CD4-positive, alpha-beta T cell (primary cell): ENCODE measurements around the gene TSC2. TPM values are rescaled to one million over a fixed set of nuclear protein-coding genes. Genes with fewer than 3 reads are reported as not detected.

ENCODE experiments used
- ATAC-seq: fragments of 200-7000 bp; cut with Tn5 transposase; one replicate; pipeline ENCODE4 v1.10.0; 2022; ENCODE audit warnings: mild to moderate bottlenecking; ENCODE audit not compliant: poor library complexity
- CTCF ChIA-PET: fragments of 350-600 bp; sonication (Branson Sonifier 250); formaldehyde crosslinking; loops from one replicate; lab custom pipeline; 2021; ENCODE audit warnings: antibody characterized with exemption, inconsistent platforms; lab: Charles Lee
- POLR2A ChIA-PET: fragments of 350-600 bp; sonication (Branson Sonifier 250); formaldehyde crosslinking; loops from one replicate; lab custom pipeline; 2021; ENCODE audit warnings: antibody characterized with exemption, inconsistent platforms; lab: Charles Lee
- DNase-seq, 14 experiments: peaks; one replicate each; pipeline ENCODE4 v3.0.0-alpha.2; 2013 to 2020; ENCODE audit warnings: mixed read lengths in 2 of 14
- H3K27ac ChIP-seq, 2 donors: one replicate each; pipeline versions ENCODE4 v1.5.1 to v1.7.0; 2013; ENCODE audit warnings: low read length in 2 of 2, low read depth in 1 of 2, mild to moderate bottlenecking in 1 of 2
- H3K27me3 ChIP-seq, 2 experiments: 1 replicate in 1 of 2; 2 replicates in 1 of 2; pipeline versions ENCODE4 v1.6.1 to v1.7.0; 2013; ENCODE audit warnings: low read length in 2 of 2, control low read depth in 1 of 2, mild to moderate bottlenecking in 1 of 2, moderate library complexity in 1 of 2; ENCODE audit not compliant: insufficient read depth in 2 of 2, control insufficient read depth in 1 of 2
- H3K36me3 ChIP-seq: one replicate; pipeline ENCODE4 v1.6.1; 2013; ENCODE audit warnings: low read length, control low read depth; ENCODE audit not compliant: insufficient read depth
- H3K4me1 ChIP-seq: one replicate; pipeline ENCODE4 v1.6.1; 2013; ENCODE audit warnings: low read length, control low read depth; ENCODE audit not compliant: insufficient read depth
- H3K4me3 ChIP-seq: one replicate; pipeline ENCODE4 v1.5.1; 2013; ENCODE audit warnings: mild to moderate bottlenecking, low read length, moderate library complexity
- H3K9me3 ChIP-seq, 2 experiments: 1 replicate in 1 of 2; 2 replicates in 1 of 2; pipeline versions ENCODE4 v1.6.1 to v1.7.0; 2013; ENCODE audit warnings: low read length in 2 of 2, mild to moderate bottlenecking in 2 of 2, control low read depth in 1 of 2, moderate library complexity in 1 of 2; ENCODE audit not compliant: control insufficient read depth in 1 of 2, insufficient read depth in 1 of 2
- H3K27ac Mint-ChIP-seq: one replicate; pipeline ENCODE4 v1.8.0; 2020; ENCODE audit warnings: mixed read lengths
- H3K27me3 Mint-ChIP-seq: one replicate; pipeline ENCODE4 v1.8.0; 2021; ENCODE audit warnings: mixed read lengths
- H3K36me3 Mint-ChIP-seq: one replicate; pipeline ENCODE4 v1.8.0; 2021; ENCODE audit warnings: low read depth, mixed read lengths
- H3K4me1 Mint-ChIP-seq: one replicate; pipeline ENCODE4 v1.8.0; 2021; ENCODE audit warnings: low read depth, mixed read lengths
- H3K4me3 Mint-ChIP-seq: one replicate; pipeline ENCODE4 v1.8.0; 2020; ENCODE audit warnings: mild to moderate bottlenecking, mixed read lengths
- H3K9me3 Mint-ChIP-seq: one replicate; pipeline ENCODE4 v1.8.0; 2020; ENCODE audit warnings: mixed read lengths
- intact Hi-C, 2 experiments: fragments of 100-400 bp; cut with DNase I in 1 of 2; cut with micrococcal nuclease in 1 of 2; formaldehyde crosslinking; loops; one replicate each; pipeline versions ENCODE4 v1.15.1 to v1.9.0; 2023 to 2025; cut with DNase I, micrococcal nuclease
- total RNA-seq, 174 experiments: library from RNA in 2 of 174; stranded (reverse) in 2 of 174; gene quantifications; one replicate each; pipeline ENCODE4 v1.2.3 and lab custom pipeline; 2021 to 2026
- TF ChIP-seq, protein P1 (sequence below): fragments of 200-600 bp; IDR thresholded peaks from one replicate; pipeline ENCODE4 v1.8.0; 2022; ENCODE audit warnings: antibody characterized with exemption, mild to moderate bottlenecking

TSC2 gene
- total RNA-seq, 2 experiments from 2014 or later = 83.0 to 85.0 TPM

DNA sequence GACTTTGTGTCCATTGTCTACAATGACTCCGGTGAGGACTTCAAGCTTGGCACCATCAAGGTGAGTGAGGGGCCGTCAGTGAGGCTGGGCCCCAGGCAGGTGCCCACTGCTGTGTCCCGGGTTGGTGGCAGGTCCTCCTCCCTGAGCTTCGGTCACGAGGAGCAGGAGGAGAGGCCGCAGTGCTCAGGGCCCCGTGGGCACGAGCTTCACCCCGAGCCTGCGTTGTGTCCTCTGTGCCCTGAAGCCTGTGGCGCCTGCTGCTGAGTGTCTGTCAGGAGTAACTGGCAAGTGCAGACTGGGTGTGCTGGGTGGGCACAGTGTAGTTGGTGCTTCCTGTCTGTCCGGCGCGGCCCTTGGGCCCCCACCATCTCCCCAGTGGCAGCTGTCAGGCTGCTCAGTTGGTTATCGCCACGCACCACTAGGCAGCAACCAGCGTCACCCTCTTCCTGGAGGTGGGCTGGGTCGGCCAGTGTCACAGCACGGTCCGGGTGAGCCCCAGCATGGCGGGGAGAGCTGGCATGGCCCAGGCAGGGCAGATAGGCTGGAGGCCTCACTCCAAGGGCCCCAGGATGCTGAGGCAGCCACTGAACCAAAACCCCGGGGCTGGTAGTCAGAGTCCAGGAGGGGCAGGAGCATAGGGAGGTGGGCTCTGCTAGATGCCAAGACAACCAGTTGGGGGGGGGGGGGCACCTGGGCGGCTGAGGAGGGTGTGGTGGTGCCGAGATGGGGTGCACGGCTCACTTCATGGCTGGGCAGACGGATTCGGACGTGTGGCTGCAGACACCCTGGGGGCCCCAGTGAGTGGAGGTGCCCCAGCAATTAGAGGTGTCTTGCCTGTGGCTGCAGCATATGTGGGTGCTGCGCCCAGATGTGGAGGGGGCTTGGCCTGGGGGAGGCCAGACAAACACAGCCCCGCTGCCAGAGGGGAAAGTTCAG lies 39.3 kb downstream of the TSC2 start:
- H3K27ac Mint-ChIP-seq = no peak overlapping the region
- intact Hi-C loops = no loop called here
- H3K4me3 Mint-ChIP-seq = no peak overlapping the region
- no peak for DNase-seq
- Histone ChIP-seq H3K9me3 (no peaks in the 10 kb centered on the region), H3K27ac (no peak overlapping the region), H3K4me1 (no peaks in the 10 kb centered on the region), H3K4me3 (no peak overlapping the region), H3K27me3 (no peaks in the 10 kb centered on the region), H3K36me3 (peaks cover 79% of the 10 kb centered on the region)
- no peaks in the 10 kb centered on the region for H3K4me1 Mint-ChIP-seq
- H3K36me3 Mint-ChIP-seq = peaks cover 38% of the 10 kb centered on the region
- no peaks in the 10 kb centered on the region for H3K27me3 Mint-ChIP-seq
- no peaks in the 10 kb centered on the region for H3K9me3 Mint-ChIP-seq
- TF ChIP-seq, protein P1, sequence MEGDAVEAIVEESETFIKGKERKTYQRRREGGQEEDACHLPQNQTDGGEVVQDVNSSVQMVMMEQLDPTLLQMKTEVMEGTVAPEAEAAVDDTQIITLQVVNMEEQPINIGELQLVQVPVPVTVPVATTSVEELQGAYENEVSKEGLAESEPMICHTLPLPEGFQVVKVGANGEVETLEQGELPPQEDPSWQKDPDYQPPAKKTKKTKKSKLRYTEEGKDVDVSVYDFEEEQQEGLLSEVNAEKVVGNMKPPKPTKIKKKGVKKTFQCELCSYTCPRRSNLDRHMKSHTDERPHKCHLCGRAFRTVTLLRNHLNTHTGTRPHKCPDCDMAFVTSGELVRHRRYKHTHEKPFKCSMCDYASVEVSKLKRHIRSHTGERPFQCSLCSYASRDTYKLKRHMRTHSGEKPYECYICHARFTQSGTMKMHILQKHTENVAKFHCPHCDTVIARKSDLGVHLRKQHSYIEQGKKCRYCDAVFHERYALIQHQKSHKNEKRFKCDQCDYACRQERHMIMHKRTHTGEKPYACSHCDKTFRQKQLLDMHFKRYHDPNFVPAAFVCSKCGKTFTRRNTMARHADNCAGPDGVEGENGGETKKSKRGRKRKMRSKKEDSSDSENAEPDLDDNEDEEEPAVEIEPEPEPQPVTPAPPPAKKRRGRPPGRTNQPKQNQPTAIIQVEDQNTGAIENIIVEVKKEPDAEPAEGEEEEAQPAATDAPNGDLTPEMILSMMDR = no peak
- POLR2A ChIA-PET = no interaction called here
- CTCF ChIA-PET = no interaction called here
- ATAC-seq = no peak

DNA sequence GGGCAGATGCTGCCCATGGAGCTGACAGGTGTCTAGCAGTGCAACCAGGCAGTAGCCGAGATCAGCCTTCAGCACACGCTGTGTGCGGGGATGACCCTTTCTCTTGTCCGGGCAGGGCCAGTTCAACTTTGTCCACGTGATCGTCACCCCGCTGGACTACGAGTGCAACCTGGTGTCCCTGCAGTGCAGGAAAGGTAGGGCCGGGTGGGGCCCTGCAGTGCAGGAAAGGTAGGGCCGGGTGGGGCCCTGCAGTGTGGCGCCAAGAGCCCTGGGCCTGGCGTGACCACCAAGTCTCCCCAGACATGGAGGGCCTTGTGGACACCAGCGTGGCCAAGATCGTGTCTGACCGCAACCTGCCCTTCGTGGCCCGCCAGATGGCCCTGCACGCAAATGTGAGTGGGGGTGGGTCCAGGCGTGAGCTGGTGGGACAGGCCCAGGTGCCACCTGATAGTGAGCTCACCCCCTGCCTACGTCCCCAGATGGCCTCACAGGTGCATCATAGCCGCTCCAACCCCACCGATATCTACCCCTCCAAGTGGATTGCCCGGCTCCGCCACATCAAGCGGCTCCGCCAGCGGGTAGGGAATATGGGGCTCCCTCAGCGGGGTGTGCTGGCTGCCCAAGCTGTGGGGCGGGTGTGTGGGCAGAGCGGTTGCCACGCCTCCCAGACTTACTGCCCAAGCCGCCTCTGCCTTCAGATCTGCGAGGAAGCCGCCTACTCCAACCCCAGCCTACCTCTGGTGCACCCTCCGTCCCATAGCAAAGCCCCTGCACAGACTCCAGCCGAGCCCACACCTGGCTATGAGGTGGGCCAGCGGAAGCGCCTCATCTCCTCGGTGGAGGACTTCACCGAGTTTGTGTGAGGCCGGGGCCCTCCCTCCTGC lies 40.2 kb downstream of the TSC2 start:
- Histone ChIP-seq H3K36me3 (peaks cover 80% of the 10 kb centered on the region), H3K4me3 (no peak overlapping the region), H3K9me3 (no peaks in the 10 kb centered on the region), H3K27me3 (no peaks in the 10 kb centered on the region), H3K4me1 (no peaks in the 10 kb centered on the region), H3K27ac (no peak overlapping the region)
- Mint-ChIP-seq H3K27ac (no peak overlapping the region), H3K36me3 (peaks cover 32% of the 10 kb centered on the region), H3K9me3 (no peaks in the 10 kb centered on the region), H3K27me3 (no peaks in the 10 kb centered on the region), H3K4me1 (no peaks in the 10 kb centered on the region), H3K4me3 (no peak overlapping the region)
- intact Hi-C loops = no loop called here
- DNase-seq (no peak), ATAC-seq (no peak)
- TF ChIP-seq, protein P1 = no peak
- CTCF ChIA-PET = no interaction called here
- POLR2A ChIA-PET = no interaction called here

DNA sequence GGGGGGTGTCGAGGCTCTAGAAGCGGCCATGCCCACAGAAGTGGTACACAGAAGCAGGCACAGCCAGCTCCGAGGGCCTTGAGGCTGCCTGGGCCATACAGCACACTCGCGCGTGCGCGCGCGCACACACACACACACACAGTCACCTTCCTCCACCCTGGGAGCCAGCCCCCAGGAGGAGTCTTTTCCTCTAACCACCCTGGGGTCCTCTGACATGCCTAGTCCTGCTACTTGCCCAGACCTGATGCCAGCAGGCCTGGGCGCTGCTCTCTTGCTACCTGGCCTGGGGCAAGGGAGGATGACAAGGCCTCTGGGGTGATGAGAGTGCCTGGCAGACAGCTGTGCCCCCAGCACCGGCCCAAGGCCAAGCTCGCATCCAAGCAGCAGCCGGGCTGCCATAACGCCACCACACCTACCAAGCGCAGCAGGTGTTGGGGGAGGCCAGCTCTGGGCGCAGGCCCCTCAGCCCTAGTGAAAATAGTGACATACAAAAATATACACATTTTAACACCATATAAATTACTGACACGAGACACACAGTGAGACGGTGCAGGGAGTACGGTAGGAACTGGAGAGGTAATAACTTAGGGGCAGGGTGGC lies 41.1 kb downstream of the TSC2 start:
- H3K27me3 Mint-ChIP-seq = no peaks in the 10 kb centered on the region
- TF ChIP-seq, protein P1 = no peak
- DNase-seq (no peak), ATAC-seq (no peak)
- H3K36me3 Mint-ChIP-seq = peaks cover 29% of the 10 kb centered on the region
- no peak overlapping the region for H3K4me3 Mint-ChIP-seq
- POLR2A ChIA-PET = no interaction called here
- no peaks in the 10 kb centered on the region for H3K9me3 Mint-ChIP-seq
- intact Hi-C loops = no loop called here
- no peaks in the 10 kb centered on the region for H3K27me3 ChIP-seq
- H3K9me3 ChIP-seq = no peaks in the 10 kb centered on the region
- no peak overlapping the region for H3K27ac Mint-ChIP-seq
- H3K4me3 ChIP-seq = no peak overlapping the region
- peaks cover 73% of the 10 kb centered on the region for H3K36me3 ChIP-seq
- no peaks in the 10 kb centered on the region for H3K4me1 Mint-ChIP-seq
- no peak overlapping the region for H3K27ac ChIP-seq
- no peaks in the 10 kb centered on the region for H3K4me1 ChIP-seq
- CTCF ChIA-PET = no interaction called here
